Parathyroid adenoma (tissue), 2 donors: ENCODE measurements around the gene DAPK1.

Source experiments
- H2AFZ ChIP-seq: fragments of 300-600 bp; sonication (generic); one replicate; pipeline ENCODE4 v1.7.0; 2017; ENCODE audit warnings: antibody characterized with exemption, mild to moderate bottlenecking
- H3K27ac ChIP-seq: fragments of 300-600 bp; sonication (generic); one replicate; pipeline ENCODE4 v1.7.0; 2017
- H3K27me3 ChIP-seq: fragments of 300-600 bp; sonication (generic); one replicate; pipeline ENCODE4 v1.7.0; 2017; ENCODE audit warnings: low read length; ENCODE audit not compliant: control insufficient read depth, insufficient read depth
- H3K36me3 ChIP-seq: fragments of 300-600 bp; sonication (generic); one replicate; pipeline ENCODE4 v1.7.0; 2017; ENCODE audit warnings: low read length; ENCODE audit not compliant: control insufficient read depth, insufficient read depth
- H3K4me1 ChIP-seq: fragments of 300-600 bp; sonication (generic); one replicate; pipeline ENCODE4 v1.7.0; 2017; ENCODE audit warnings: control low read depth
- H3K4me2 ChIP-seq: fragments of 300-600 bp; sonication (generic); one replicate; pipeline ENCODE4 v1.7.0; 2017; ENCODE audit warnings: low read length
- H3K4me3 ChIP-seq: fragments of 300-600 bp; sonication (generic); one replicate; pipeline ENCODE4 v1.7.0; 2017; ENCODE audit warnings: low read depth, low read length
- H3K79me2 ChIP-seq: fragments of 300-600 bp; sonication (generic); one replicate; pipeline ENCODE4 v1.7.0; 2017; ENCODE audit warnings: control low read depth
- H3K9ac ChIP-seq: fragments of 300-600 bp; sonication (generic); one replicate; pipeline ENCODE4 v1.7.0; 2017; ENCODE audit warnings: mild to moderate bottlenecking
- H3K9me3 ChIP-seq: fragments of 300-600 bp; sonication (generic); one replicate; pipeline ENCODE4 v1.7.0; 2017; ENCODE audit warnings: low read length; ENCODE audit not compliant: control insufficient read depth
- CTCF ChIP-seq: fragments of 300-600 bp; sonication (generic); IDR thresholded peaks from one replicate; pipeline ENCODE4 v1.7.0; 2017; ENCODE audit warnings: antibody characterized with exemption, mild to moderate bottlenecking
- donor health status: primary hyperparathyroidism.

DAPK1 gene

GRCh38 chr9:87567571-87567970 is 69.9 kb downstream of the DAPK1 start:
- Histone ChIP-seq H3K27ac (no peak overlapping the region), H3K4me3 (no peak overlapping the region), H3K36me3 (no peaks in the 10 kb centered on the region), H3K9ac (no peak overlapping the region), H3K4me1 (peaks cover 8% of the 10 kb centered on the region), H3K9me3 (no peaks in the 10 kb centered on the region), H3K27me3 (no peaks in the 10 kb centered on the region), H2AFZ (no peak overlapping the region), H3K4me2 (no peak overlapping the region), H3K79me2 (no peaks in the 10 kb centered on the region)
- no peak for TF ChIP-seq CTCF

DNA sequence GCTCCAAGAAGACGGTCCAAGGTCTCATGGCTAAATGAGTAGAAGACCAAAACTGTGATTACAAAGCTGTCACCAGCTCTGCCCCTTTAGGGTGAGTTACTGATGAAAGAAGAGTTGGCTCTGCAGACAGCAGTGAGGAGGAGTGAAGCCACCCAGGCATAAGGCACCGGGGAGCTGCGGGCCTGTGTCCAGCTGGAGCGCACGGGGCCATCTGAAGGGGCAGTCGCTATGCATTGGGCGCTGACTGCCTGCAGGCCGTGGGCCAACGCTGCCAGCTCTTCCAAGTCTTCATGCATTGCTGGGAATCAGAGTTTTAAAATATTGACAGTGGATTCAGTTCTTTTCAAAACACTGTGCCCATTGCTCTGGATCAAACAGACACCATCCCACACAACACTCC is 70.3 kb downstream of the DAPK1 start:
- H3K4me1 ChIP-seq, result peaks cover 8% of the 10 kb centered on the region
- H3K36me3 ChIP-seq, result no peaks in the 10 kb centered on the region
- H3K27me3 ChIP-seq, result no peaks in the 10 kb centered on the region
- no peak overlapping the region for H3K4me2 ChIP-seq
- no peak overlapping the region for H3K4me3 ChIP-seq
- no peak overlapping the region for H2AFZ ChIP-seq
- no peak for TF ChIP-seq CTCF
- no peak overlapping the region for H3K9ac ChIP-seq
- no peaks in the 10 kb centered on the region for H3K9me3 ChIP-seq
- no peak overlapping the region for H3K27ac ChIP-seq
- H3K79me2 ChIP-seq, result no peaks in the 10 kb centered on the region

DNA sequence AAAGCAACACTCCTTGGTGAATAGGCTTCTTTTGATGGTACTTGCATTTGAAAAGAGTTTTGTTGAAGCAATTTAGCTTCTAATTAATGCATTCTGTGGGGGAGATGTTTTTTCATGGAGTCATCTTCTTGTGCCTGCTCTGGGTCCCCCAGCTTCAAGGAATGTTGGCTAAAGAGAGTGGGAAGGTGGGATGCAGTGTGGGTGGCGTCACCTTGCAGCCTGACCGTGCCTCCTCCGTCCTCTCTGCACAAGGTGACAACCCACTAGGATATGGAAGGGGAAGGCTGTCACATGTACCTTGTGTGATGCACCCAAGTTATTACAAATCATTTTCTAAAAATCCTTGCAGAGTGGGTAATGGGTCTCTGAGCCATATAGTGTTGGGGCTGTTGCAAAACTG is 70.7 kb downstream of the DAPK1 start:
- Histone ChIP-seq H3K4me2 (no peak overlapping the region), H3K4me1 (peaks cover 8% of the 10 kb centered on the region), H3K36me3 (no peaks in the 10 kb centered on the region), H3K27ac (no peak overlapping the region), H3K9me3 (no peaks in the 10 kb centered on the region), H3K79me2 (no peaks in the 10 kb centered on the region), H2AFZ (no peak overlapping the region), H3K4me3 (no peak overlapping the region), H3K27me3 (no peaks in the 10 kb centered on the region), H3K9ac (no peak overlapping the region)
- TF ChIP-seq CTCF, result no peak

DNA sequence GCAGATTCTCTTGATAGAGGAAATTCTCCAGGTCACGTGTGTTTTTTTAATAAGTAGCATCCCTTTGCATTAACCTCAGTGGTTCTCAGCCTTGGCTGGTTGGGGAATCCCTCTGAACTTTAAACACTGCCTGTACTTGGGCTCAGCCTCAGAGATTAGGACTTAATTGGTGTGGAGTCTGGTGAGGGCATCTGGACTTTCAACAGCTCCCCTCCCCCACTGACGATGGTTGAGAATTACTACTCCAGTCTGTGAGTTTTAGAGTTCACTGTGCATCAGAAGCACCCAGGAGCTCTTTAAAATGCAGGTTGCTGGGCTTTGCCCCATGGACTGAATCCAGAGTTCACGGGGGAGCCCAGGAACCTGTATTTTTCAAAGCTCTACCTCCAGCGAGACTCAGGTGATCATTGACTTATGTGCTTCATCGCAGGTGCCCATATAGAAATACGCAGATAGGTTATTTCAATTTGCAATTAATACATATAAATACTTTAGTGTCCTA is 71.4 kb downstream of the DAPK1 start:
- Histone ChIP-seq H3K4me2 (no peak overlapping the region), H3K4me1 (peaks cover 14% of the 10 kb centered on the region), H3K9ac (no peak overlapping the region)

More for the DNA sequence above, 71.4 kb downstream of the DAPK1 start:
- Histone ChIP-seq H3K27me3 (no peaks in the 10 kb centered on the region), H3K36me3 (no peaks in the 10 kb centered on the region), H3K9me3 (no peaks in the 10 kb centered on the region), H3K4me3 (no peak overlapping the region), H3K27ac (no peak overlapping the region), H2AFZ (no peak overlapping the region), H3K79me2 (no peaks in the 10 kb centered on the region)
- no peak for TF ChIP-seq CTCF
